Aorta (tissue), 5 donors: Measurements from ENCODE around the gene GPATCH4. TPM values are rescaled to one million over a fixed set of nuclear protein-coding genes. Genes with fewer than 3 reads are reported as not detected.
A peak's percentile ranks its signal among the peaks of the same experiment; 100 is the strongest.

Experiments
- ATAC-seq: fragments of 200-7000 bp; cut with Tn5 transposase; one replicate; pipeline ENCODE4 v1.9.1; 2022; ENCODE audit warnings: moderate library complexity; ENCODE audit not compliant: low FRiP score
- DNase-seq, 2 donors: peaks; one replicate each; pipeline ENCODE4 v3.0.0-alpha.2; 2020
- H3K27ac ChIP-seq, 2 donors: one replicate each; pipeline ENCODE4 v1.5.1; 2013; ENCODE audit warnings: low read length in 2 of 2, mild to moderate bottlenecking in 2 of 2, moderate library complexity in 2 of 2, control low read depth in 1 of 2, inconsistent platforms in 1 of 2, low read depth in 1 of 2
- H3K27me3 ChIP-seq, 2 donors: one replicate each; pipeline ENCODE4 v1.6.1; 2013; ENCODE audit warnings: control low read depth in 1 of 2, low read length in 1 of 2, mild to moderate bottlenecking in 1 of 2, moderate library complexity in 1 of 2; ENCODE audit not compliant: insufficient read depth in 2 of 2, control insufficient read depth in 1 of 2
- H3K36me3 ChIP-seq, 2 donors: one replicate each; pipeline ENCODE4 v1.6.1; 2013; ENCODE audit warnings: control low read depth in 1 of 2, low read length in 1 of 2, mild to moderate bottlenecking in 1 of 2; ENCODE audit not compliant: insufficient read depth in 2 of 2, control insufficient read depth in 1 of 2
- H3K4me1 ChIP-seq, 2 donors: one replicate each; pipeline ENCODE4 v1.6.1; 2013; ENCODE audit warnings: low read length in 2 of 2, control low read depth in 1 of 2, mild to moderate bottlenecking in 1 of 2, moderate library complexity in 1 of 2; ENCODE audit not compliant: insufficient read depth in 2 of 2, control insufficient read depth in 1 of 2
- H3K4me3 ChIP-seq, 2 donors: one replicate each; pipeline ENCODE4 v1.5.1; 2013; ENCODE audit warnings: low read length in 2 of 2, control low read depth in 1 of 2, mild to moderate bottlenecking in 1 of 2
- H3K9me3 ChIP-seq: one replicate; pipeline ENCODE4 v1.6.1; 2013; ENCODE audit warnings: mild to moderate bottlenecking, low read length; ENCODE audit not compliant: control insufficient read depth
- WGBS, 2 donors: extraction: QIAGEN DNeasy Blood & Tissue Kit; methylation state at CpG; one replicate each; pipeline ENCODE4 v1.1.7; 2013; 5-methylcytosine and 5-hydroxymethylcytosine counted together
- intact Hi-C, 2 donors: fragments of 100-400 bp; cut with DNase I; formaldehyde crosslinking; loops; one replicate each; pipeline versions ENCODE4 v1.14.2 to v1.15.0; 2022
- long read RNA-seq, 2 donors: library from polyadenylated mRNA; unstranded; transcript quantifications; one replicate each; pipeline ENCODE4 v2.0.0, GENCODE V29; 2020 to 2021
- polyA plus RNA-seq, 2 donors: library from polyadenylated mRNA; stranded (reverse); fragments of 200-250 nt; gene quantifications; one replicate each; pipeline ENCODE4 v1.2.3, GENCODE V29; 2013
- total RNA-seq, 2 donors: library from RNA; stranded (reverse); fragmentation: NEBNext Ultra II Directional; extraction: Animal tissue kit (Norgen Biotek cat#: 25700); gene quantifications; one replicate each; pipeline ENCODE4 v1.2.1, GENCODE V29; 2021
- donor health status: healthy with polysubstance abuse.
- donor health status: Bipolar disorder and iron deficiency.
- donor health status: DM: no; HTN: no; CAD: no.
- donor health status: DM: no; HTN: no; CAD: no.
- donor health status: DM: yes; HTN: yes; CAD: no.

The GPATCH4 gene
- 10 to 100 TPM; 15.6 to 24.0 TPM for total RNA-seq
- 10 to 100 TPM; 12.2 to 22.4 TPM for polyA plus RNA-seq
- long read RNA-seq, donor 1, transcript GPATCH4-201 (8 exons, 1,972 nt): major isoform, 23 of 35 reads
- long read RNA-seq, donor 1, partial matches to known transcripts: 3 of 35 reads
- long read RNA-seq, donor 1, other reads (novel, unspliced or antisense): 9 of 35 reads
- long read RNA-seq, donor 2, transcript GPATCH4-201 (8 exons, 1,972 nt): major isoform, 12 of 18 reads
- long read RNA-seq, donor 2, partial matches to known transcripts: 1 of 18 reads
- long read RNA-seq, donor 2, other reads (novel, unspliced or antisense): 5 of 18 reads

GRCh38 chr1:156601122-156601830, at the start of gene GPATCH4:
GPATCH4 (minus strand) TSS chr1:156601479.
- 0 to 1% methylated on average over 35 of the region's 35 CpGs for WGBS, 2 donors
- Histone ChIP-seq H3K27me3 (no peaks in the 10 kb centered on the region), H3K4me1 (no peaks in the 10 kb centered on the region), H3K27ac (peak within 1 kb of the TSS in 1 of 2 donors; percentile 67), H3K36me3 (peaks cover 0 to 5% of the 10 kb centered on the region in 2 donors), H3K4me3 (peak within 1 kb of the TSS; percentile 56), H3K9me3 (no peaks in the 10 kb centered on the region)
- DNase-seq (peak; percentile 89 to 90), ATAC-seq (peak; percentile 94)
- intact Hi-C loops: loop anchor here in 1 of 2 donors (10.0 kb wide), 1 partner anchor 216 kb away; no protein-coding TSS in a partner anchor

GRCh38 chr1:156648951-156649350, 47.7 kb upstream of the GPATCH4 start:
- H3K27ac ChIP-seq: no peak overlapping the region
- H3K27me3 ChIP-seq: no peaks in the 10 kb centered on the region
- H3K4me3 ChIP-seq: no peak overlapping the region
- 16 to 19% methylated on average over 2 of the region's 2 CpGs for WGBS, 2 donors
- no peaks in the 10 kb centered on the region for H3K36me3 ChIP-seq
- DNase-seq: no peak
- H3K4me1 ChIP-seq: no peaks in the 10 kb centered on the region
- no peaks in the 10 kb centered on the region for H3K9me3 ChIP-seq
- ATAC-seq: no peak
- intact Hi-C loops: loop anchor here in 1 of 2 donors (2.0 kb wide), 1 partner anchor 18 kb away; no protein-coding TSS in a partner anchor

GRCh38 chr1:156648496-156648895, 47.2 kb upstream of the GPATCH4 start:
- Histone ChIP-seq H3K4me1 (no peaks in the 10 kb centered on the region), H3K9me3 (no peaks in the 10 kb centered on the region), H3K36me3 (no peaks in the 10 kb centered on the region), H3K27me3 (no peaks in the 10 kb centered on the region), H3K27ac (no peak overlapping the region), H3K4me3 (no peak overlapping the region)
- no peak for ATAC-seq
- DNase-seq: no peak
- intact Hi-C loops: loop anchor here in 1 of 2 donors (2.0 kb wide), 1 partner anchor 18 kb away; no protein-coding TSS in a partner anchor
- WGBS, 2 donors: 83% methylated on average over 10 of the region's 10 CpGs

GRCh38 chr1:156647351-156647750, 46.1 kb upstream of the GPATCH4 start:
- DNase-seq (no peak), ATAC-seq (no peak)
- H3K27ac ChIP-seq: no peak overlapping the region
- H3K4me1 ChIP-seq: no peaks in the 10 kb centered on the region
- intact Hi-C loops: no loop called here
- H3K27me3 ChIP-seq: no peaks in the 10 kb centered on the region
- H3K4me3 ChIP-seq: no peak overlapping the region
- H3K36me3 ChIP-seq: no peaks in the 10 kb centered on the region
- H3K9me3 ChIP-seq: no peaks in the 10 kb centered on the region
- WGBS, 2 donors: 69 to 73% methylated on average over 10 of the region's 10 CpGs

GRCh38 chr1:156646738-156647211, 45.5 kb upstream of the GPATCH4 start:
- H3K4me1 ChIP-seq: no peaks in the 10 kb centered on the region
- no peak for ATAC-seq
- H3K27ac ChIP-seq: no peak overlapping the region
- H3K36me3 ChIP-seq: no peaks in the 10 kb centered on the region
- H3K4me3 ChIP-seq: no peak overlapping the region
- no peaks in the 10 kb centered on the region for H3K9me3 ChIP-seq
- DNase-seq: no peak
- intact Hi-C loops: no loop called here
- no peaks in the 10 kb centered on the region for H3K27me3 ChIP-seq
- WGBS, 2 donors: 4 to 7% methylated on average over 41 to 51 of the region's 51 CpGs

GRCh38 chr1:156645666-156646065, 44.4 kb upstream of the GPATCH4 start:
- ATAC-seq (no peak), DNase-seq (no peak)
- intact Hi-C loops: no loop called here
- no peaks in the 10 kb centered on the region for H3K9me3 ChIP-seq
- no peak overlapping the region for H3K4me3 ChIP-seq
- H3K36me3 ChIP-seq: no peaks in the 10 kb centered on the region
- no peaks in the 10 kb centered on the region for H3K4me1 ChIP-seq
- WGBS, 2 donors: 86 to 95% methylated on average over 1 of the region's 1 CpG
- H3K27ac ChIP-seq: no peak overlapping the region
- no peaks in the 10 kb centered on the region for H3K27me3 ChIP-seq

- no peaks in the 10 kb centered on the region for H3K27me3 ChIP-seq
- no peak overlapping the region for H3K27ac ChIP-seq
- intact Hi-C loops: no loop called here
- no peak for DNase-seq
- H3K9me3 ChIP-seq: no peaks in the 10 kb centered on the region
- H3K4me1 ChIP-seq: no peaks in the 10 kb centered on the region
- no peak overlapping the region for H3K4me3 ChIP-seq
- 12 to 22% methylated on average over 3 of the region's 3 CpGs for WGBS, 2 donors
- ATAC-seq: no peak
- no peaks in the 10 kb centered on the region for H3K36me3 ChIP-seq
Measured at GRCh38 chr1:156645056-156645455, 43.8 kb upstream of the GPATCH4 start.

- ATAC-seq: no peak
- Histone ChIP-seq H3K9me3 (no peaks in the 10 kb centered on the region), H3K4me1 (no peaks in the 10 kb centered on the region), H3K27ac (no peak overlapping the region), H3K27me3 (no peaks in the 10 kb centered on the region), H3K36me3 (no peaks in the 10 kb centered on the region), H3K4me3 (no peak overlapping the region)
- intact Hi-C loops: no loop called here
- WGBS, 2 donors: 20 to 26% methylated on average over 1 of the region's 1 CpG
- DNase-seq: no peak
Measured at GRCh38 chr1:156644640-156645039, 43.4 kb upstream of the GPATCH4 start.
